ENCODE measurements around the gene MUSTN1.

GRCh38 chr3:52836471-52836845, 1.6 kb upstream of the MUSTN1 start:
- TF ChIP-seq REST (IDR thresholded peaks at IDR 0.05; ENCODE audit: insufficient read depth in 1 of 2, low read depth in 2 of 2, low read length in 2 of 2): no peak
- TF ChIP-seq POLR2AphosphoS5 (IDR thresholded peaks at IDR 0.05; ENCODE audit: low read depth, low read length): no peak

Measured in PFSK-1 (cell line).